ENCODE measurements around the gene MXRA8.
A peak's percentile ranks its signal among the peaks of the same experiment; 100 is the strongest.

MXRA8 gene

GRCh38 chr1:1402072-1402900 lies 43.9 kb upstream of the MXRA8 start:
- peak; percentile 41 for DNase-seq (ENCODE audit: extremely low read depth, low read depth)
- H3K4me3 ChIP-seq (replicated peaks; ENCODE audit: low read depth, low read length): no peak overlapping the region
- peak; percentile 78 for TF ChIP-seq CTCF (IDR thresholded peaks at IDR 0.05; ENCODE audit: low read depth, low read length, missing control alignments)

GRCh38 chr1:1401457-1402010 lies 43.2 kb upstream of the MXRA8 start:
- DNase-seq (ENCODE audit: extremely low read depth, low read depth): no peak
- H3K4me3 ChIP-seq (replicated peaks; ENCODE audit: low read depth, low read length): peak overlapping the region; percentile 98; the same call in 1 of the 2 replicates

GRCh38 chr1:1400576-1401456 lies 42.5 kb upstream of the MXRA8 start:
- H3K4me3 ChIP-seq (replicated peaks; ENCODE audit: low read depth, low read length): peak overlapping the region; percentile 98

More at GRCh38 chr1:1401457-1402010, 43.2 kb upstream of the MXRA8 start:
- no peak for TF ChIP-seq CTCF (IDR thresholded peaks at IDR 0.05; ENCODE audit: low read depth, low read length, missing control alignments)

GRCh38 chr1:1399872-1400575 lies 41.7 kb upstream of the MXRA8 start:
- no peak for TF ChIP-seq CTCF (IDR thresholded peaks at IDR 0.05; ENCODE audit: low read depth, low read length, missing control alignments)
- no peak for DNase-seq (ENCODE audit: extremely low read depth, low read depth)
- H3K4me3 ChIP-seq (replicated peaks; ENCODE audit: low read depth, low read length): peak overlapping the region; percentile 98

More at GRCh38 chr1:1400576-1401456, 42.5 kb upstream of the MXRA8 start:
- TF ChIP-seq CTCF (IDR thresholded peaks at IDR 0.05; ENCODE audit: low read depth, low read length, missing control alignments): no peak
- no peak for DNase-seq (ENCODE audit: extremely low read depth, low read depth)

- peak; percentile 44 for TF ChIP-seq CTCF (IDR thresholded peaks at IDR 0.05; ENCODE audit: low read depth, low read length, missing control alignments)
- peak; percentile 93 for DNase-seq (ENCODE audit: extremely low read depth, low read depth)
- peak within 1 kb of the TSS; percentile 98 for H3K4me3 ChIP-seq (replicated peaks; ENCODE audit: low read depth, low read length)
Measured at GRCh38 chr1:1399187-1399871, 41.0 kb upstream of the MXRA8 start, which contains the start of gene CCNL2. Gene CCNL2 (minus strand): TSS chr1:1399335. CDS start chr1:1399306, 29 bp downstream.

Measured in HFF-Myc (cell line).